Measurements from ENCODE around the gene ZFP36L1.

Gene ZFP36L1, protein sequence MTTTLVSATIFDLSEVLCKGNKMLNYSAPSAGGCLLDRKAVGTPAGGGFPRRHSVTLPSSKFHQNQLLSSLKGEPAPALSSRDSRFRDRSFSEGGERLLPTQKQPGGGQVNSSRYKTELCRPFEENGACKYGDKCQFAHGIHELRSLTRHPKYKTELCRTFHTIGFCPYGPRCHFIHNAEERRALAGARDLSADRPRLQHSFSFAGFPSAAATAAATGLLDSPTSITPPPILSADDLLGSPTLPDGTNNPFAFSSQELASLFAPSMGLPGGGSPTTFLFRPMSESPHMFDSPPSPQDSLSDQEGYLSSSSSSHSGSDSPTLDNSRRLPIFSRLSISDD

DNA sequence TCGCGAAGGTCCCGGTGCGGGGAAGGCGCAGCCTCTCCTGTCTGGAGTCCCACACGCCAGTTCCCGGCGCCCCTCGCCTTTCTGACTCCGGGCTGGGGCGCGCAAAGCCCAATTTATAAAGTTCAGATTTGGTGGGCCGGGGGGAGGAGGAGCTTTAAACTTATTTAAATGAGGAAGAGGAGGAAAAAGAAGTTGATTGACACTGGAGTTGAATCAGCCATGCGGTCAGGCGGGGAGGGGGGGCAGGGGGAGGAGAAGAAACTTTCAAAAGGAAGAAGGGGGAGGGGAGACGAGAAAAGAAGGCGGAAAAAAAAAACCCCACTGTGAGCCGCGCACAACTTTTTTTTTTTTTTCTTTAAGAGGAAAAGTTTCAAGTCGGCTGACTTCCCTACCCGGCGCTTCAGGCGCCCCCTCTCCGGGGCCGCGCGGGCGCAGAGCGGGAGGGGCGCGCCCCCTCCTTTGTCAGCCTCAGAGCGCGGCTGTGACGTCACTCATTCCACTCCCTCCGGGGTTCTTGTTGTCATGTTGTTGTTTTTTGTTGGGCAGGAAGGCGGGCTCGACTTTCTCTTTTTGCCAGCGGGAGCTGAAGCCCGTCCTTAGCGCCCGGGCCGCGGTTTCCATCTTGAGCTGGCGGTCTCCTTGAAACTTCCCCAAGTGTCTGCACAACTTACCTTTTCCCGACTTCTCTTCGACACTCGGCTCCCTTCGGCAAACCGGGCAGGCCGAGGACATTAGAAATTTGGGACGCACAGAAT is at the start of gene ZFP36L1:
TSS of gene ZFP36L1 (minus strand) at position 89 of the 755 bp plus-strand sequence. CDS start 129 bp downstream, outside the sequence.
- peak; percentile 94 for DNase-seq (ENCODE audit: low spot score)

- no peak for DNase-seq (ENCODE audit: low spot score)
Observed at GRCh38 chr14:68842298-68842697, 49.4 kb upstream of the ZFP36L1 start.

DNA sequence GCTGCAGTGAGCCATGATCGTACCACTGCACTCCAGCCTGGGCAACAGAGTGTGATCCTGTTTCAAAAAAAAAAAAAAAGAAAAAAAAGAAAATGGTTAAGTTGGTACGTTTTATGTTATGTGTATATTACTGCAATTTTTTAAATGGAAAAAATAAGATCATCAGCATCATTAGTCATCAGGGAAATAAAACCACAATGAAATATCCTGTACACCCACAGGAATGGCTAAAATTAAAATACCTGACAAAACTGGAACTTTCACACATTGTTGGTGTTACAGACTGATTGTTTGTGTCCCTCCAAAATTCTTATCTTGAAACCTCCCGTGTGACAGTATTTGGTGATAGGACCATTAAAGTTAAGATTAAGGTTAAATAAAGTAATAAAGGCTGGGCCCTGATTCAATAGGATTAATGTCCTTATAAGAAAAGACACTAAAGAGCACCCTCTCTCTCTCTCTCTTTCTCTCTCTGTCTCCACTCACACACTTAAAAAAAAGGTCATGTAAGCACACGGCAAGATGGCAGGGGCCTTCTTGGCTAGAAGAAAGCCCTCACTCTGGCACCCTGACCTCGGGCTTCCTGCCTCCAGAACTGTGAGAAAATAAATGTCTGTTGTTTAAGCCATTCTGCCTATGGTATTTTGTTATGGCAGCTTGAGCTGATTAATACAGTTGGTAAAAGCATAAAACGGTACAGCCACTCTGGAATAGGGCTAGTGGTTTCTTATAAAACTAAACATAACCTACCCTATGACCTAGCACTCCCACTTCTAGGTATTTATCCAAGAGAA is 48.3 kb upstream of the ZFP36L1 start:
- no peak for DNase-seq (ENCODE audit: low spot score)

DNA sequence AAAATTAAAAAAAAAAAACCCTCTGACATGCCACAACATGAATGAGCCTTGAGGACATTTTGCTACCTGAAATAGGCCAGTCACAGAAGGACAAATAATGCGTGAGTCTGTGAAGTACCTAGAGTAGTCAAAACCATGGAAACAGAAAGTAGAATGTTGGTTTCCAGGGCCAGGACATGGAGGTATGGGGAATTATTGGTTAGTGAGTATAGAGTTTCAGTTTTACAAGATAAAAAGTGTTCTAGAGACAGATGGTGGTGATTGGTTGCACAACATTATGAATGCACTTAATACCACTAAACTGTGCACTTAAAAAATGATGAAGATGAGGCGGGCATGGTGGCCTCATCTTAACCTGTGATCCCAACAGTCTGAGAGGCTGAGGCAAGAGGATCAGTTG is 47.6 kb upstream of the ZFP36L1 start:
- peak; percentile 43 for DNase-seq (ENCODE audit: low spot score)

- no peak for DNase-seq (ENCODE audit: low spot score)
Observed at GRCh38 chr14:68836082-68836481, 43.2 kb upstream of the ZFP36L1 start.

DNA sequence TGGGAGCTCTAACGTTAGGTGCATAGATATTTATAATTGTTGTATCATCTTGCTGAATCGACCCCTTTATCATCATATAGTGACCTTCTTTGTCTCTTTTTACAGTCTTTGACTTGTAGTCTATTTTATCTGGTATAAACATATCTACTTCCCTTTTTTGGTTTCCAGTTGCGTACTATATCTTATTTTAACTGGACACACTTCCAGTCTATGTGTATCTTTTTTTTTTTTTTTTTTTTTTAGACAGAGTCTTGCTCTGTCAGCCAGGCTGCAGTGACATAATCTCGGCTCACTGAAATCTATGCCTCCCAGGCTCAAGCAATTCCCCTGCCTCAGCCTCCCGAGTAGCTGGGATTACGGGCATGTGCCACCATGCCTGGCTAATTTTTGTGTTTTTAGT is 41.9 kb upstream of the ZFP36L1 start:
- no peak for DNase-seq (ENCODE audit: low spot score)

DNA sequence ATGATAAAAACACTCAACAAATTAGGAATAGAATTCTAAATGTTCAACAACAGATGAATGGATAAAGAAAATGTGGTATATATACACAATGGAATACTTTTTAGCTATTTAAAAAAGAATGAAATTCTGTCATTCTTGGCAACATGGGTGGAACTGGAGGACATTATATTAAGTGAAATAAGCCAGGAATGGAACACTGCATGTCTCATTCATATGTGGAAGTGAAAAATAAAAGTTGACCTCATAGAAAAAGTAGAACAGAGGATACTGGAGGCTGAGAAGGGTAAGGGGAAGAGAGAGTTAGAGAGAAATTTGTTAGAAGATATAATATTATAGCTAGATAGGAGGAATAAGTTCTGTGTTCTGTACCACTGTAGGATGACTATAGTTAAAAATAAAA is 35.8 kb upstream of the ZFP36L1 start:
- no peak for DNase-seq (ENCODE audit: low spot score)

GRCh38 chr14:68825729-68826128 is 32.9 kb upstream of the ZFP36L1 start:
- no peak for DNase-seq (ENCODE audit: low spot score)

DNA sequence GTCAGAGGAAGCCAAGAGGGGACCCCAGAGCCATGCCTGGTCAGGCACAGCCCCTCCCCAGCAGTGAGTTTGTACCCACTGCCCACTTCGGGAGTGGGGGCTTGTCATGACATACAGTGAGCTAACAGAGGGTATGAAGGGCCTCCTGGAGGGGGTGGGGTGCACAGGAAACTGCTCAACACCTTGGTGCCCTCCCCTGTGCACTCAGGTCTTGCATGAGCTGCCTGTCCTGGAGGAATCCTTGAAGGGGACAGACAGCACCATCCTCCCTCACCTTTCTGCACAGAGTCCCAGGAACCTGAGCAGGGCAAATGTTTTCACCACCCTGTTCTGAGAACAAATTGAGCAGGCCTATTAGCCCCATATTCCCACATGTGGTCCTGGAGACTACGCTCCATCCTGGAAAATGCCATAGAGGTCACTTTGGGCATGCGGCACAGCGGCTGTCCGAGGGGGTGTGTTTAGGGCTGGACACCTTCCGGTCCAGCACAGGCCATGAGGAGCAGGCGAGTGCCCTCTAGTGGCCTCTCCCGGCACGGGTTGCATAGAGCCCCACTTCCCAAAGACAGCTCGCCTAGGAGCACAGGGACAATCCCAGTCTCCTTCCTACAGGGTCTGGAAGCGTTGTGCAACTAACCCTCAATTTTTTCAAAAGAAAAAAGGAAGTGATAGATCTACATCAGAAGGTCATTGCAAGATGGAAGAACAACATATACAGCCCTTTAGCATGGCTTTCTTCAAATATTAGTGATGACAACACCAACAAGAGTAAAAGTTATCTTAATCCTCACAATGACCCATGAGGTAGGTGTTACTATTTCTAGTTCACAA is 31.9 kb upstream of the ZFP36L1 start:
- DNase-seq (ENCODE audit: low spot score): no peak

DNA sequence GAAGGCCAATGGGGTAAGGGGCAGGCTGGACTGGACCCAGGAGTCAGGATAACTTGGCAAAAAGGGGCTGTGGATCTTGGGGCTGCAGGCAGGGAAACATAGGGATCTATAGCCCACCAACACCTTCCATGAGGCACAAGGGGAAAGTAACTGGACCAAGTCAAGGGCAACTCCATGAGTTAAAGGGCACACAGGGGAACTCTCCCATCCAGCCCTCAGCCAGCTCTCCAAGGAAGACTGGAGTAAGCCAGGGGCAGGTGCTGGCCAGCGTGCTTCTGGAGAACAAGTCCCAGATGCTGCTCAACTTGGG is 31.3 kb upstream of the ZFP36L1 start:
- no peak for DNase-seq (ENCODE audit: low spot score)

DNA sequence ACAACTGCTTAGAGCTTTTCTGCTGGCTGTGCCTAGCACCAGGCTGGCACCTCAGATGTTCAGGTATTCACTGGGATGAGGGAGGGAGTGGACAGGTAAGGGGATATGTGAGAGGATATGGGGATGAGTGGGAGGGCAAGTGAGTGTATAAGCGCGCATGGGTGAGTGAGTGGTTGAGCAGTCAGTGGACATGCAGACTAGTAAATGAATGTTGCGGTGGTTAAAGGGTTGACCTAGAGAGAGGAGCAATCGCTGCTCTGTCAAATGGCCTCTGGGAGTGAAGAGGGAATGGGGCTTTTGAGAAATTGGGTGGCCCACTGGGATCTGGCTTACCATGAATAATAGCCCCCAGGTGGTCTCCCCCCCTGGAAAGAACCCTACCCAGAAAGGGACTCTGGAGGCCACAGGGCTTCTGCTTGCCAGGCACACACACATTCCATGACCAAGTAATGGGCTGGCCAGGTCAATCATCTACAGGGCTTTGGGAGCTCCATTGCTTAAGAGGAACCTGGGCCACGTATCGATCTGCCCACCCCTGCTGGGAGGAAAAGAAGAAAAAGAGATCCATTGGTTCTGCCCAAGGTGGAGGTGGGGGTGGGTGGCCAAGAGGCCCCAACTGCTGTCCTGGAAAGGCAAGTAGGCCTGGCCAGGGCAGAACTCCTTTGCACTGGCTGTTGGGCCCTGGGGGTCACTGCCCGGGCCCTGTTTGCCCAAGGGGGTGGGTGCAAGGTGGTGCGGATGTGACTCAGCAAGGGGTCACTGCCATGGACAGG is 30.8 kb upstream of the ZFP36L1 start:
- no peak for DNase-seq (ENCODE audit: low spot score)

DNA sequence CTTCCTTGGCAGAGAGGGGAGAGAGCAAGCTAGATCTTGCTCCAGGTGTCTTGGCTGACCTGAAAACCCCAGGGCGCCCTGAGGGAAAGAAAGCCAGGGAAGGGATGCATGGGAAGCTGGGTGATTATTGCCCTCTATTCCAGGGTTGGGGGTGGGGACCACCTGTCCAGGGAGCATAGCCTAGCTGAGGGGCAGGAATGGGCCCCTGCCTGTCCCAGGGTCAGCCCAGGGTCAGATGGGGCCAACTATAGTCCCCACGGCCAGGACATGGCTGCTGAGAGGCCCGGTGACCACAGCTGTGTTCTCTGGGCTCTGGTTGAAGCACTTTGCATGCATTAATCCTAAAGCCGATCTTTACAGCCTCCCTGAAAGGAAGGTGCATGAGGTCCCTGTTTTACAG is 30.1 kb upstream of the ZFP36L1 start:
- no peak for DNase-seq (ENCODE audit: low spot score)

- no peak for DNase-seq (ENCODE audit: low spot score)
Observed at GRCh38 chr14:68822132-68822651, 29.3 kb upstream of the ZFP36L1 start.

GRCh38 chr14:68820999-68821683 is 28.3 kb upstream of the ZFP36L1 start:
- DNase-seq (ENCODE audit: low spot score): no peak

- no peak for DNase-seq (ENCODE audit: low spot score)
Observed at GRCh38 chr14:68820536-68820935, 27.7 kb upstream of the ZFP36L1 start.

DNA sequence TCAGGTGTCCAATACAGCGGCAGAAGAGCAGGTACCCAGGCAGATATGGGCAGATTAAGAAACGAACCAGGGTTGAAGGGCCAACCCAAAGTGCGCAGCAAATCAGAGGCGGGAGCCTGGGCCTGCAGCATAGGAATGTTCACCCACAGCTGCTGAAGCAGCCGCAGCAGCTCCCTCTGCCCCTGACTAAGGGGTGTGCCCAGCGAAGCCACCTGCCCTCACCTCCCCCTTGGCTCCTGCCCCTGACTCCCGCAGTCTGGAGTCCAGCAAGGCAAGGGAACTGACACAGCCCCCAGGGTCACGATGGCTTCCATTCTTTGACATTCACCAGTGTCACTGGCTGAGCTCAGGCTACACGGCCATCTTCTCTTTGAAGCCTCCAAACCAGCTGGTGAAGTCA is 27.3 kb upstream of the ZFP36L1 start:
- DNase-seq (ENCODE audit: low spot score): no peak

DNA sequence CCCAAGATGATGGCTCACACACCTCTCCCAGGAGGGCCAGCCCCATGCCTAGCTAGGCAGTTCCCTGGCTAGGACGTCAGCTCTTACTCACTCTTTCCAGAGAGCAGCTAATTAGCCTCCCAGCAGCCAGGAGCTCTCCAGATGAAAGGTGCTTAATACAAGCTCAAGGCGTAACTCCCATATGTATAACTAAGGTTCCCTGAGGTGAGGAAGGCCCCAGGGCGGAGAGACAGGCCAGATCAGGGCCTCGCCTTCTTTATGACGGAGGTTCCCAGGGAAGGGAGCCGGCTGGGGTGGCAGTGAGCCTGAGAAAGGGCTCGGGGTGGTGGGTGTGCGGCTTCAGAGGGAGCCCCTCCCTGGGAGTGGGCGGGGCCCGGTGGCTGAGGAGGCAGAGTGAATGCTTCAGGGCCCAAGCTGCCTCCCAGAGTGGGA is 26.4 kb upstream of the ZFP36L1 start:
- no peak for DNase-seq (ENCODE audit: low spot score)

DNA sequence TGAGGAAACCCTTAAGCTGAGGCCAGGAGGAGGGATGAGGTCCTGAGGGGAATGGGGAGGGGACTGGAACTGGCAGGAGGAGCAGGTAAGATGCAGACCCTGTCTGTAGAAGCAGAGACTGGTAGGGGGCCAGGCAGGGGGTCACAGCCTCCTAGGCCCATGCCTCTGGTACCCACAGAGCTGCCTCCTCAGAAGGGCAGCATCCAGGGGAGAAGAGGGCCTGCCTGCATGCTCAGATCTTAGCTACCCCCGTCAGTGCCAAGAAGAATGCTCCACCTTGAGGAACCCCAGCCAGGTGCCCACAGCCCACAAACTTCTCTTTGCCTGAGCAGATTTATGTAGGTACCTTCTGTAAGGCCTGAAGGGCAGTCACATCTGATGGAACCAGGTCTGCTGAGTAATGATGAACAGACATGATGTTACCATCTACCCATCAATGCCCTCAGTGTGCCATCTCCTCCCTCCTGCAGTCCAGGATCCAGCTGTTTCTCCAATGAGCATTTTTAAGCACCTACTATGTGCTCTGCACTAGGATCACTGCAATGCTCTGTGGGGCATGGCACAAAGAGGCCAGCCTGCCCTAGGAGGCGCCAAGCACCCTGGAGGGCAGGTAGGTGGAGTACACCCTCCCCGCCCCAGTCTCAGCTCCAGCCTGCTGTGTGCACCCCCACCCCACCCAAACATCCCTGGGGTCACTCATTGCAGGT is 24.8 kb upstream of the ZFP36L1 start:
- no peak for DNase-seq (ENCODE audit: low spot score)

DNA sequence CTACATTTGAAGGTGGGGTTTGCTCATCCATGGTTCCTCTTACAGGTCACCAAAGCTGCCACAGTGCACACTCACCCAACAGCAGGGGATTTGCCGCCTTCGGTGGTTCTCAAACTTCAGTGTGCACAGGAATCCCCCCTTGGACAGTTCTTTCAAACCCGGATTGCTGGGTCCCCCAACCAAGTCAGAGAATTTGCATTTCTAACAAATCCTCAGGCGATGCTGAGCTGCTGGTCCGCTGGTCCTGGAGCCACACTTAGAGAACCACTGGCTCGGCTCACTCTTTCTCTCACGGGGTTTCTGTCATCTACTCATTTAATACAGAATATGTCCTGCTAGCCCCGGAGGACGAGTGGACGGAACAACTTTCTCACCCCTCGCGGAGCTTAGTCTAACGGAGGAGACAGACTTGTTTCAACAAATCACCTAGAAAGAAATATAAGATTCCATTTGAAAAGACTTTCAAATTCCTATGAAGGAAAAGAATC is 24.1 kb upstream of the ZFP36L1 start:
- no peak for DNase-seq (ENCODE audit: low spot score)

Data from activated CD4-positive, alpha-beta T cell treated with anti-CD3 and anti-CD28 coated beads, Interleukin-2, Interleukin-4, amounts not matched to agents 100 ng/mL and 50 ng/mL, durations not matched to agents 16 hours and 8 hours (primary cell).